ENCODE measurements around the gene CFL2.
"Not testable (repeated sequence)": the region's sequence is repeated elsewhere in the genome, so short reads cannot be mapped to it uniquely, and the experiment has no call there.

Gene CFL2

DNA sequence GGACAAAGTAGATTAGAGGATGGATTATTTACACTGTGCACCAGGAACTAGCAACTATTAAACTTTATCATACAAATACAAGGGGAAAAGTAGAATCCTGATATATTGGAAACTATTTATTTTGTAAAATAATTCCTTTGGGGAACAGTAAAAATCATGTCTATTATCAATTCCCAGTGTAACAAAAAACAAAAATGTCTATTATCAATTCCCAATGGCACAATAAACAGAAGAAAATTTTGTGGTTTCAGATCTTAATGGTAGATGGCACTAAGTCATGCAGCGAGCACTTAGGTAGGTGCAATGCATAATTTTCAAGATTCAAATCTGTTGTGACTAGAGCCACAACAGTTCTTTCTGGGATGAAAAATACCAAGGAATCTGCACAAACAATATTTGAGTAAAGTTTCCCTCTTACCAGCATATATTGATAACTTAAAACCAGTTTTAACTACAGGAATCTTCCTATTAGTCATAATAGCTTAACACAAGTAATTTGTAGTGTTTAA lies 13.7 kb downstream of the CFL2 start:
- H3K27me3 Mint-ChIP-seq, result no peaks in the 10 kb centered on the region
- no peaks in the 10 kb centered on the region for H3K36me3 Mint-ChIP-seq (ENCODE audit: low read depth)
- intact Hi-C loops (cut with micrococcal nuclease), result no loop called here
- H3K4me1 Mint-ChIP-seq (ENCODE audit: low read depth), result no peaks in the 10 kb centered on the region
- no peak overlapping the region for H3K27ac Mint-ChIP-seq
- H3K9me3 Mint-ChIP-seq, result no peaks in the 10 kb centered on the region
- no peak overlapping the region for H3K4me3 Mint-ChIP-seq

DNA sequence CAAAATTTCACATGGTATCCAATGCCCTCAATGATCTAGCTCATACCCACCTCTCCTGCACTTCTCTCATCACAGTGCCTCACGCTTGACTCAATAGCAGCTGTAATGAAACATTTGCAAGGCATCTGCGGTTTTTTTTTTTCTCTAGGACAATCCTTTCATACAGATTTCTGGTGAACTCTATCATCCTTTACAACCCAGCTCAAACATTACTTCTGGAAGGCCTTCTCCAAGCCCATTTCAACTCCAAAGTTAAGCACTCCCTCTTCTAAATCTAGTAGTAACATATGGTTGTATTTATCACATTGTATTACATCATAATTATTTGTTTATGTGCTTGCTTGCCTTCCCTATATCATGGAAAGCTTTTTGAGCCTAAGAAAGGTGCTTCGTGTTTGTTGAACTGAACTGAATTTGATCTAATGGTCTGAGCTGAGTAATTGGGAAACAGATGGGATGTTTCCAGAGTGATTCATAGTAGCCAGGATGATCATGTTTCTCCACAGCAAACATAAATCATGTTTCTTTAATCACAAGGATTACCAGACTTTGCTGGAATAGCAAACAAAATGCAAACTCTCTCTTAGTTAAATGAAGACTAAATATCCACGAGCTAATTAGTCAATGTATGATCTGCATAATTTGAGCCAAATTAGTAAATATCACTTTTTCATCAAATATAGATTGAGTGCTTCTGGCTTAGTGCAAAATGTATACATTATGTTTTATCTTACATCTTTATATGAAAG lies 14.3 kb downstream of the CFL2 start:
- Mint-ChIP-seq H3K4me3 (no peak overlapping the region), H3K27me3 (no peaks in the 10 kb centered on the region), H3K36me3 (ENCODE audit: low read depth) (no peaks in the 10 kb centered on the region), H3K9me3 (no peaks in the 10 kb centered on the region), H3K4me1 (ENCODE audit: low read depth) (no peaks in the 10 kb centered on the region), H3K27ac (no peak overlapping the region)
- intact Hi-C loops (cut with micrococcal nuclease), result no loop called here

- intact Hi-C loops (cut with micrococcal nuclease); H3K9me3 Mint-ChIP-seq; H3K27ac Mint-ChIP-seq; H3K27me3 Mint-ChIP-seq; H3K4me3 Mint-ChIP-seq; H3K36me3 Mint-ChIP-seq (ENCODE audit: low read depth): not testable (repeated sequence)
- H3K4me1 Mint-ChIP-seq (ENCODE audit: low read depth), result peaks cover 12% of the 10 kb centered on the region
Observed at GRCh38 chr14:34694216-34694615, 20.2 kb downstream of the CFL2 start.

GRCh38 chr14:34693228-34693939 lies 21.0 kb downstream of the CFL2 start:
- Mint-ChIP-seq H3K9me3 (no peaks in the 10 kb centered on the region), H3K4me1 (ENCODE audit: low read depth) (peaks cover 12% of the 10 kb centered on the region), H3K36me3 (ENCODE audit: low read depth) (no peaks in the 10 kb centered on the region), H3K4me3 (peak overlapping the region; percentile 73), H3K27ac (no peak overlapping the region), H3K27me3 (peaks cover 3% of the 10 kb centered on the region)
- intact Hi-C loops (cut with micrococcal nuclease), result no loop called here

GRCh38 chr14:34692898-34693227 lies 21.5 kb downstream of the CFL2 start:
- H3K4me1 Mint-ChIP-seq (ENCODE audit: low read depth), result peaks cover 12% of the 10 kb centered on the region
- peaks cover 3% of the 10 kb centered on the region for H3K27me3 Mint-ChIP-seq
- intact Hi-C loops (cut with micrococcal nuclease), result no loop called here
- H3K9me3 Mint-ChIP-seq, result no peaks in the 10 kb centered on the region
- H3K27ac Mint-ChIP-seq, result no peak overlapping the region
- no peaks in the 10 kb centered on the region for H3K36me3 Mint-ChIP-seq (ENCODE audit: low read depth)
- peak overlapping the region; percentile 73 for H3K4me3 Mint-ChIP-seq

- Mint-ChIP-seq H3K27me3 (peaks cover 3% of the 10 kb centered on the region), H3K36me3 (ENCODE audit: low read depth) (no peaks in the 10 kb centered on the region), H3K9me3 (no peaks in the 10 kb centered on the region), H3K4me1 (ENCODE audit: low read depth) (peaks cover 12% of the 10 kb centered on the region), H3K27ac (no peak overlapping the region), H3K4me3 (no peak overlapping the region)
- intact Hi-C loops (cut with micrococcal nuclease), result no loop called here
Observed at GRCh38 chr14:34692348-34692747, 22.0 kb downstream of the CFL2 start.

GRCh38 chr14:34691206-34691605 lies 23.2 kb downstream of the CFL2 start:
- intact Hi-C loops (cut with micrococcal nuclease), result no loop called here
- H3K27ac Mint-ChIP-seq, result no peak overlapping the region
- no peaks in the 10 kb centered on the region for H3K36me3 Mint-ChIP-seq (ENCODE audit: low read depth)
- H3K9me3 Mint-ChIP-seq, result no peaks in the 10 kb centered on the region
- H3K4me3 Mint-ChIP-seq, result no peak overlapping the region
- peaks cover 12% of the 10 kb centered on the region for H3K4me1 Mint-ChIP-seq (ENCODE audit: low read depth)
- peaks cover 3% of the 10 kb centered on the region for H3K27me3 Mint-ChIP-seq

GRCh38 chr14:34688470-34689206 lies 25.8 kb downstream of the CFL2 start:
- intact Hi-C loops (cut with micrococcal nuclease), result no loop called here
- Mint-ChIP-seq H3K4me1 (ENCODE audit: low read depth) (peaks cover 12% of the 10 kb centered on the region), H3K27ac (no peak overlapping the region), H3K4me3 (no peak overlapping the region), H3K9me3 (no peaks in the 10 kb centered on the region), H3K27me3 (peaks cover 5% of the 10 kb centered on the region), H3K36me3 (ENCODE audit: low read depth) (no peaks in the 10 kb centered on the region)

- Mint-ChIP-seq H3K4me3 (no peak overlapping the region), H3K9me3 (no peaks in the 10 kb centered on the region), H3K36me3 (ENCODE audit: low read depth) (no peaks in the 10 kb centered on the region), H3K27me3 (peaks cover 2% of the 10 kb centered on the region), H3K27ac (no peak overlapping the region), H3K4me1 (ENCODE audit: low read depth) (no peaks in the 10 kb centered on the region)
- intact Hi-C loops (cut with micrococcal nuclease), result no loop called here
Observed at GRCh38 chr14:34685819-34686428, 28.5 kb downstream of the CFL2 start.

GRCh38 chr14:34684578-34684977 lies 29.8 kb downstream of the CFL2 start:
- peaks cover 2% of the 10 kb centered on the region for H3K27me3 Mint-ChIP-seq
- H3K36me3 Mint-ChIP-seq (ENCODE audit: low read depth), result no peaks in the 10 kb centered on the region
- H3K4me1 Mint-ChIP-seq (ENCODE audit: low read depth), result no peaks in the 10 kb centered on the region
- no peak overlapping the region for H3K4me3 Mint-ChIP-seq
- no peak overlapping the region for H3K27ac Mint-ChIP-seq
- no peaks in the 10 kb centered on the region for H3K9me3 Mint-ChIP-seq
- intact Hi-C loops (cut with micrococcal nuclease), result no loop called here

DNA sequence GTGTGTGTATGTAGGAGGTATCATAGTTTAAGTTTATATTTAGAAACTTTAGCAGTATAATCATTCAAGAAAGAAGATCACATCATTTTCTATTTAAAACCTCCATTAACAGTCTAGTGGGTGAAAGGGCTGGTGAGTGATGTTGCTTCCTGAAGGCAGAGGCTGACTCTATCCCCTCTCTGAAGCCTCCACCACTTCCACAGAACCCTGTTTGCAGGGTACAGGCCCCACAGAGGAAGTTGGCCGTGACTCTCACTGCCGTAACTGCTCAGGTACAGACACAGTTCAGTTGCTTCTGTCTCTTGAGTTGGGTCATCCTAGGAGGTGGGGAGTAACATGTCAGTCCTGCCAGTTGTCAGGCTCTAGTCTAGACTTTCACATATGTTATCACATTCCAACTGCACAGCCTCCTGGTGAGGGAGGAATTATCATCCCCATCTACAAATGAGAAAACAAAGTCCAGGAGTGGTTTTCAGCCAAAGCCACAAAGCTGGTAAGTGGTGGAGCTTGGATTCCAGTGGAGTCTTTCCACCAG lies 31.5 kb downstream of the CFL2 start:
- no peaks in the 10 kb centered on the region for H3K9me3 Mint-ChIP-seq
- peaks cover 2% of the 10 kb centered on the region for H3K27me3 Mint-ChIP-seq
- no peaks in the 10 kb centered on the region for H3K36me3 Mint-ChIP-seq (ENCODE audit: low read depth)
- H3K4me1 Mint-ChIP-seq (ENCODE audit: low read depth), result no peaks in the 10 kb centered on the region
- H3K4me3 Mint-ChIP-seq, result no peak overlapping the region
- intact Hi-C loops (cut with micrococcal nuclease), result no loop called here
- no peak overlapping the region for H3K27ac Mint-ChIP-seq

DNA sequence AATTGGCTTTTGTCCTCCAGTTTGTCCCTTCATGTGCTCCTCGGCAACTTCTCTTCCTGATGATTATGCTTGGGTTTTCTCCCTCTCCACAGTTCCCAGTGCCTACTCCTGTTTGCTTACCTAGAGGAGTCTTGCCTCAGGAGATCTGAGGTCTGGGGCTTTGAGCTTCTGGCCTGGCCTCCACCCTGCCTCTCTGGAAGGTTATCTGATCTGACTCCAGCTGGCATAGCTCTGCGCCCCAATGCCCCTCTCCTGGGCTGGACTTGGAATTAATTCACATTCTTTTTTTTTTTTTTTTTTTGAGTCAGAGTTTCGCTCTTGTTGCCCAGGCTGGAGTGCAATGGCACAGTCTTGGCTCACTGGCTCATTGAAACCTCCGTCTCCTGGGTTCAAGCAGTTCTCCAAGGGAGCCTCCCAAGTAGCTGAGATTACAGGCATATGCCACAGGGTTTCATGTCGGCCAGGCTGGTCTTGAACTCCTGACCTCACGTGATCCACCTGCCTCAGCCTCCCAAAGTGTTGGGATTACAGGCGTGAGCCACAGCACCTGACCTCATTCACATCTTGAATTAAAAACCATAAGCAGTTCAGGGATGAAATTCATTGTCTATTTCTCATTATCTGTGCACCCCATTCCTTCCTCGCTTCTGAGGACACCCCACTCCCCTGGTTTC lies 33.5 kb downstream of the CFL2 start:
- intact Hi-C loops (cut with micrococcal nuclease), result no loop called here
- Mint-ChIP-seq H3K27me3 (peaks cover 2% of the 10 kb centered on the region), H3K9me3 (no peaks in the 10 kb centered on the region), H3K27ac (no peak overlapping the region), H3K4me1 (ENCODE audit: low read depth) (no peaks in the 10 kb centered on the region), H3K4me3 (no peak overlapping the region), H3K36me3 (ENCODE audit: low read depth) (no peaks in the 10 kb centered on the region)

GRCh38 chr14:34678735-34679134 lies 35.7 kb downstream of the CFL2 start:
- intact Hi-C loops (cut with micrococcal nuclease), result no loop called here
- H3K4me1 Mint-ChIP-seq (ENCODE audit: low read depth), result no peaks in the 10 kb centered on the region
- H3K9me3 Mint-ChIP-seq, result no peaks in the 10 kb centered on the region
- H3K4me3 Mint-ChIP-seq, result no peak overlapping the region
- H3K27me3 Mint-ChIP-seq, result no peaks in the 10 kb centered on the region
- H3K36me3 Mint-ChIP-seq (ENCODE audit: low read depth), result no peaks in the 10 kb centered on the region
- no peak overlapping the region for H3K27ac Mint-ChIP-seq
